ENCODE results near the gene VWA3B. TPM values are rescaled to one million over a fixed set of nuclear protein-coding genes. Genes with fewer than 3 reads are reported as not detected.

Gene VWA3B
- total RNA-seq, 1 donor = not detected

DNA sequence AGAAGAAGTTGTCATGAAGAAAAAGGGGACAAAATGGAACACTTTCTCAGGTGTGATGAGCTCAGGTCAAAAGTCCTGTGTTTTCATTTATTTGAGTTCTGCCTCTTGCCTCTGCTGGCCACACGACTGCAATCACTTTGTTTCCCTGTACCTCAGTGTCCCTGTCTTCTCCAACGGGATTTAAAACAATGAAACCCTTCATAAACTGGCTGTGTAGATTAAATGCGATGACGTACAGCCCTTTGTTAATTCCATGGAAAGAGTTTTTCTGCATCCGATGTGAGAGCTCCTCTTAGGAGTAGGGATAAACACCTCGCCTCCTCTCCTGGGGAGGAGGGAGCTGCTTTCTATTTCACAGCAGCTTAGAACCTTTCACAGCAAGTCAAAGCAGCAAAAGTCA, 207.7 kb downstream of the VWA3B start:
- Histone ChIP-seq H3K4me2 (ENCODE audit: insufficient read depth, low read length) (no peak overlapping the region), H3K27ac (ENCODE audit: low read depth, low read length) (no peak overlapping the region), H3K4me1 (ENCODE audit: insufficient read depth, low read length) (no peaks in the 10 kb centered on the region), H3K79me2 (ENCODE audit: insufficient read depth, low read length) (no peaks in the 10 kb centered on the region), H3K36me3 (ENCODE audit: insufficient read depth, low read length) (no peaks in the 10 kb centered on the region), H3K9me3 (ENCODE audit: low read depth, low read length) (no peaks in the 10 kb centered on the region), H2AFZ (ENCODE audit: low read length) (no peak overlapping the region), H4K20me1 (ENCODE audit: insufficient read depth, low read length) (no peaks in the 10 kb centered on the region), H3K4me3 (ENCODE audit: insufficient read depth, low read length) (no peak overlapping the region), H3K27me3 (ENCODE audit: insufficient read depth, low read length) (peaks cover 6% of the 10 kb centered on the region)
- no peak for DNase-seq (ENCODE audit: insufficient read length, low spot score, missing footprints)
- TF ChIP-seq, protein P1, sequence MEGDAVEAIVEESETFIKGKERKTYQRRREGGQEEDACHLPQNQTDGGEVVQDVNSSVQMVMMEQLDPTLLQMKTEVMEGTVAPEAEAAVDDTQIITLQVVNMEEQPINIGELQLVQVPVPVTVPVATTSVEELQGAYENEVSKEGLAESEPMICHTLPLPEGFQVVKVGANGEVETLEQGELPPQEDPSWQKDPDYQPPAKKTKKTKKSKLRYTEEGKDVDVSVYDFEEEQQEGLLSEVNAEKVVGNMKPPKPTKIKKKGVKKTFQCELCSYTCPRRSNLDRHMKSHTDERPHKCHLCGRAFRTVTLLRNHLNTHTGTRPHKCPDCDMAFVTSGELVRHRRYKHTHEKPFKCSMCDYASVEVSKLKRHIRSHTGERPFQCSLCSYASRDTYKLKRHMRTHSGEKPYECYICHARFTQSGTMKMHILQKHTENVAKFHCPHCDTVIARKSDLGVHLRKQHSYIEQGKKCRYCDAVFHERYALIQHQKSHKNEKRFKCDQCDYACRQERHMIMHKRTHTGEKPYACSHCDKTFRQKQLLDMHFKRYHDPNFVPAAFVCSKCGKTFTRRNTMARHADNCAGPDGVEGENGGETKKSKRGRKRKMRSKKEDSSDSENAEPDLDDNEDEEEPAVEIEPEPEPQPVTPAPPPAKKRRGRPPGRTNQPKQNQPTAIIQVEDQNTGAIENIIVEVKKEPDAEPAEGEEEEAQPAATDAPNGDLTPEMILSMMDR (IDR thresholded peaks at IDR 0.05; ENCODE audit: extremely low read depth, low read depth, low read length) = no peak

DNA sequence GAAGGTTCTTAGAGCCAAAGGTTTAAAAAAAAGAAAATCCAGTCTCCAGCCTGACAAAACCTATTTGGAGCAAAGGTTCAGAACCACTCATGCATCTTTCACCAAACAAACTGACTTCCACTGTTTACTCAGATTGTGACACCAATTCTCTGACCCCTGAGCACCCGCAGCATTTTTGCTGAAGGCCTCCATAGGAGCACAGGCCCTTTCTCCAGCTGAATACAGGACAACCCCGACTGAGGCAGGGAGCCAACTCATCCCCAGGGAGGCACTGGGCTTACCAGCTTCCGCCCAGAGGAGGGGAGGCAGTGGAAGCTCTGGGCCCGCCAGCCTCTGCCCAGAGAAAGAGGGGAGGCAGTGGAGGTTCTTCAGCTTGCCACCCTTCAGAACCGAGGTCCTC, 208.3 kb downstream of the VWA3B start:
- peaks cover 6% of the 10 kb centered on the region for H3K27me3 ChIP-seq (ENCODE audit: insufficient read depth, low read length)
- no peak overlapping the region for H3K4me2 ChIP-seq (ENCODE audit: insufficient read depth, low read length)
- peak; percentile 44 for DNase-seq (ENCODE audit: insufficient read length, low spot score, missing footprints)
- no peaks in the 10 kb centered on the region for H3K9me3 ChIP-seq (ENCODE audit: low read depth, low read length)
- no peaks in the 10 kb centered on the region for H4K20me1 ChIP-seq (ENCODE audit: insufficient read depth, low read length)
- H2AFZ ChIP-seq (ENCODE audit: low read length) = no peak overlapping the region
- no peaks in the 10 kb centered on the region for H3K4me1 ChIP-seq (ENCODE audit: insufficient read depth, low read length)
- H3K27ac ChIP-seq (ENCODE audit: low read depth, low read length) = no peak overlapping the region
- no peaks in the 10 kb centered on the region for H3K36me3 ChIP-seq (ENCODE audit: insufficient read depth, low read length)
- no peak overlapping the region for H3K4me3 ChIP-seq (ENCODE audit: insufficient read depth, low read length)
- no peaks in the 10 kb centered on the region for H3K79me2 ChIP-seq (ENCODE audit: insufficient read depth, low read length)
- TF ChIP-seq, protein P1 (IDR thresholded peaks at IDR 0.05; ENCODE audit: extremely low read depth, low read depth, low read length) = no peak

DNA sequence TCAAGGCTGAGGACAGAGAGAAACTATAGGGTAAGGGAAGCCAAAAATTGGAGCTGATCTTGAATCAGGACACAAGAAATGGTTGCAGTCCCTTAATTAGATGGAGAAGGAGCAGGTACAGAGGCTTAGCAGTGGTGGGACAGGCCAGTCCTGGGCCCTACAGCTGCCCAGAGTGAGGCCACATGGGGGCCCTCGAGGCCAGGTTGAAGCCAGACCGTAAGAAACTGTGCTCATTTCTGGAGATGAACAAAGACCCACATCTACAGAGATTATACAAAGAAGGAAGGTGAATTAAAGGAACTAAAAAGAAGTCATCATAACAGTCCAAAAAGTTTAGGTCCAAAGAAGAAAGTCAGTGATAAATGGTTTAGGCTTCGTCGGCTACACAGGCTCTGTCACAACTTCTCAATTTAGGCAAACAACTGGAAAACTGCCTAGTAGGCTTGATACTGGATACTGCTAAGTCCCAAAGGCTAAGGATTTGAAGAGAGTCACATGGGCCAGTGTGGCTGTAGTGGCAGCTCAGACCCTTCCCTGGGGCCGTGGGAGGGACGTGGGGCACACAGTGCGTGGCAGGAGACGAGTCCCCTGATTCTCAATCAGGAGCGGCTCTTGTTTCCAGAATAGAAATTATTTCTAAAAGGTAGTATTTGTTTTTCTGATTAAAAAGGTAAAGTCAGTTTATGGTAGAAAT, 208.9 kb downstream of the VWA3B start:
- TF ChIP-seq, protein P1 (IDR thresholded peaks at IDR 0.05; ENCODE audit: extremely low read depth, low read depth, low read length) = peak; percentile 30
- Histone ChIP-seq H3K36me3 (ENCODE audit: insufficient read depth, low read length) (no peaks in the 10 kb centered on the region), H3K4me3 (ENCODE audit: insufficient read depth, low read length) (no peak overlapping the region), H2AFZ (ENCODE audit: low read length) (no peak overlapping the region), H3K27ac (ENCODE audit: low read depth, low read length) (no peak overlapping the region), H3K4me2 (ENCODE audit: insufficient read depth, low read length) (no peak overlapping the region), H3K79me2 (ENCODE audit: insufficient read depth, low read length) (no peaks in the 10 kb centered on the region), H3K4me1 (ENCODE audit: insufficient read depth, low read length) (no peaks in the 10 kb centered on the region), H3K9me3 (ENCODE audit: low read depth, low read length) (no peaks in the 10 kb centered on the region), H3K27me3 (ENCODE audit: insufficient read depth, low read length) (peaks cover 6% of the 10 kb centered on the region), H4K20me1 (ENCODE audit: insufficient read depth, low read length) (no peaks in the 10 kb centered on the region)
- peak; percentile 60 for DNase-seq (ENCODE audit: insufficient read length, low spot score, missing footprints)

DNA sequence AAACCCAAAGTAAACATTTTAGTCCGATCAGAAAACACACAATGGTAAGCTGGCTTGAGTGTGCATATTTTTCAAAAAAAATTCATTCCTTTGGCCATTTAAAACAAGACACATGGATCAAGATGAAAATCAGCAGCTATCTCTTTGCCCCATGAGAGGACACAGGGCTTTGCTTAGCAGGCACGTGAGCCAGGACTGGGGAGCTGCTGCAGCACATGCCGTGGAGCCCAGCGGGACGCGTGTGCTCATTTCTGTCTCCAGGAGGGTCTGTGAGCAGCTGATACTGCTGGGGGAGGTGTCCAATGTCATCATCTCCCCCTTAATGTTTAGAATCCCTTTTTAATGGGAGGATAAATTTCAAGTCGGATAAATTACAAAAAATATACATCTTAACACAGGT, 209.5 kb downstream of the VWA3B start:
- peak; percentile 31 for DNase-seq (ENCODE audit: insufficient read length, low spot score, missing footprints)
- Histone ChIP-seq H3K79me2 (ENCODE audit: insufficient read depth, low read length) (no peaks in the 10 kb centered on the region), H3K27me3 (ENCODE audit: insufficient read depth, low read length) (peaks cover 8% of the 10 kb centered on the region), H3K36me3 (ENCODE audit: insufficient read depth, low read length) (no peaks in the 10 kb centered on the region), H2AFZ (ENCODE audit: low read length) (no peak overlapping the region), H4K20me1 (ENCODE audit: insufficient read depth, low read length) (no peaks in the 10 kb centered on the region), H3K27ac (ENCODE audit: low read depth, low read length) (no peak overlapping the region), H3K4me2 (ENCODE audit: insufficient read depth, low read length) (no peak overlapping the region), H3K4me1 (ENCODE audit: insufficient read depth, low read length) (no peaks in the 10 kb centered on the region), H3K9me3 (ENCODE audit: low read depth, low read length) (no peaks in the 10 kb centered on the region), H3K4me3 (ENCODE audit: insufficient read depth, low read length) (no peak overlapping the region)
- TF ChIP-seq, protein P1 (IDR thresholded peaks at IDR 0.05; ENCODE audit: extremely low read depth, low read depth, low read length) = no peak
